Chondrocyte (in vitro differentiated cells): Measurements from ENCODE around the gene MPC2. TPM values are rescaled to one million over a fixed set of nuclear protein-coding genes. Genes with fewer than 3 reads are reported as not detected.

ENCODE experiments used
- DNase-seq: peaks from one replicate; pipeline ENCODE4 v3.0.0; 2021; ENCODE audit warnings: mixed read lengths, low spot score
- H3K27ac Mint-ChIP-seq: one replicate; pipeline ENCODE4 v1.8.0; 2021; ENCODE audit warnings: mild to moderate bottlenecking, moderate library complexity, mixed read lengths; ENCODE audit not compliant: unreplicated experiment
- H3K27me3 Mint-ChIP-seq: 2 replicates; pipeline ENCODE4 v1.8.0; 2021; ENCODE audit warnings: low read depth, mixed read lengths
- H3K36me3 Mint-ChIP-seq: 2 replicates; pipeline ENCODE4 v1.8.0; 2021; ENCODE audit warnings: low read depth, mixed read lengths
- H3K4me1 Mint-ChIP-seq: 2 replicates; pipeline ENCODE4 v1.8.0; 2021; ENCODE audit warnings: low read depth, mild to moderate bottlenecking, mixed read lengths
- H3K4me3 Mint-ChIP-seq: one replicate; pipeline ENCODE4 v1.8.0; 2021; ENCODE audit warnings: mild to moderate bottlenecking, moderate library complexity, mixed read lengths; ENCODE audit not compliant: unreplicated experiment
- H3K9me3 Mint-ChIP-seq: 2 replicates; pipeline ENCODE4 v1.8.0; 2021; ENCODE audit warnings: low read depth, mixed read lengths
- total RNA-seq: library from RNA; stranded (reverse); gene quantifications from 3 replicates; pipeline ENCODE4 v1.2.1, GENCODE V29; 2021
- TF ChIP-seq, protein P1 (sequence below): fragments of 200-600 bp; sonication (generic); IDR thresholded peaks from 2 replicates; pipeline ENCODE4 v1.5.0; 2021; ENCODE audit warnings: antibody characterized with exemption, mild to moderate bottlenecking, moderate library complexity

Gene MPC2
- total RNA-seq, 1 donor from 2014 or later: 50.4 TPM

DNA sequence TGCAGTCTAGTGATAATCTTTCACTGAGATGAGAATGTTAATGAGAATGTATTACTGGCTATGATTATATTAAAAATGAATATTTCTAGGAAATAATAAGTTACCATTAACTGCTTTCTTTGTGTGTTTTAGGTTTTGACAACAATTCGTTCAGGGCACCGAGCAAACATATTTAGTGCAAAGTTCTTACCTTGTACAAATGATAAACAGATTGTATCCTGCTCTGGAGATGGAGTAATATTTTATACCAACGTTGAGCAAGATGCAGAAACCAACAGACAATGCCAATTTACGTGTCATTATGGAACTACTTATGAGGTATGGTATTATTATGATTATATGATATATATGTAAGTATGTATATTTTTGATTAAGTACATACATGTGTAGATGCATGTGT is 37.8 kb upstream of the MPC2 start:
- Mint-ChIP-seq H3K27me3 (no peaks in the 10 kb centered on the region), H3K36me3 (peaks cover 21% of the 10 kb centered on the region), H3K4me3 (no peak overlapping the region), H3K4me1 (no peaks in the 10 kb centered on the region), H3K9me3 (peaks cover 4% of the 10 kb centered on the region), H3K27ac (no peak overlapping the region)
- TF ChIP-seq, protein P1, sequence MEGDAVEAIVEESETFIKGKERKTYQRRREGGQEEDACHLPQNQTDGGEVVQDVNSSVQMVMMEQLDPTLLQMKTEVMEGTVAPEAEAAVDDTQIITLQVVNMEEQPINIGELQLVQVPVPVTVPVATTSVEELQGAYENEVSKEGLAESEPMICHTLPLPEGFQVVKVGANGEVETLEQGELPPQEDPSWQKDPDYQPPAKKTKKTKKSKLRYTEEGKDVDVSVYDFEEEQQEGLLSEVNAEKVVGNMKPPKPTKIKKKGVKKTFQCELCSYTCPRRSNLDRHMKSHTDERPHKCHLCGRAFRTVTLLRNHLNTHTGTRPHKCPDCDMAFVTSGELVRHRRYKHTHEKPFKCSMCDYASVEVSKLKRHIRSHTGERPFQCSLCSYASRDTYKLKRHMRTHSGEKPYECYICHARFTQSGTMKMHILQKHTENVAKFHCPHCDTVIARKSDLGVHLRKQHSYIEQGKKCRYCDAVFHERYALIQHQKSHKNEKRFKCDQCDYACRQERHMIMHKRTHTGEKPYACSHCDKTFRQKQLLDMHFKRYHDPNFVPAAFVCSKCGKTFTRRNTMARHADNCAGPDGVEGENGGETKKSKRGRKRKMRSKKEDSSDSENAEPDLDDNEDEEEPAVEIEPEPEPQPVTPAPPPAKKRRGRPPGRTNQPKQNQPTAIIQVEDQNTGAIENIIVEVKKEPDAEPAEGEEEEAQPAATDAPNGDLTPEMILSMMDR: no peak
- DNase-seq: no peak

DNA sequence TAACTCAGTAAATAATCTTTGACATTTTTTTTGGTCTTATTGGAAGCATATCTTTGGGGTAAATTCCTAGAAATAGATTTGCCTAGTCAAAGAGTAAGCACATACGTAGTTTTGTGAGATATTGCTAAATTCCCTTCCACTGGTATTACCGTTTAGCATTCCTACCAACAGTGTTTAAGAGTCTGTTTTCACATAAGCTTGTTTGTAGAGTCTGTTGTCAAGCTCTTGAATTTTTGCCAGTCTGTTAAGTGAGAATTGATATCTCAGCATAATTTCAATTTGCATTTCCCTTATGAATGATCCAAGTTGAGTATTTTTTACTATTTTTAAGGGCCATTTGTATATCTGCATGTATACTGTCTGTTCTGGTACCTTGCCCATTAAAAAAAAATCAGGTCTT is 37.0 kb upstream of the MPC2 start:
- DNase-seq: no peak
- Mint-ChIP-seq H3K27ac (no peak overlapping the region), H3K4me1 (no peaks in the 10 kb centered on the region), H3K9me3 (peaks cover 4% of the 10 kb centered on the region), H3K27me3 (no peaks in the 10 kb centered on the region), H3K4me3 (no peak overlapping the region), H3K36me3 (peaks cover 19% of the 10 kb centered on the region)
- TF ChIP-seq, protein P1: no peak

DNA sequence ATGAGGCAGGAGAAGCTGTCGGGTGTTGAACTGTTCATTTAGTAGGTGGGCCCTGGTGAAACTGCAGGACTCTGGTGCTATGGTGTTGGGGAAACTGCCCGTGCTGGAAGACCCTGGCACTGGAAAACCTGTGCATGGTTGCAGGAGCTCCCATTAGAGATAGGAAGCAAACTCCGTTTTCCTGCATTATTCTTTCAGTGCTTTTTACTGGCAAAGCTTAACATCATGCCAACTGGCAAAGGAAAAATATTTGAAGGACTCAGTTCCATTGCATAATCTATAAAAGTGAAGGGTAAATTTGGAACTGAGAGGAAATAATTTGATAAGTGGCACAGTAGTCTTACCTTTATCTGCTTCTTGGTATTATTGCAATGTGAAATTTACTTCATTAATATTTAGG is 31.7 kb upstream of the MPC2 start:
- H3K4me3 Mint-ChIP-seq: no peak overlapping the region
- DNase-seq: no peak
- peaks cover 10% of the 10 kb centered on the region for H3K9me3 Mint-ChIP-seq
- TF ChIP-seq, protein P1: no peak
- H3K27ac Mint-ChIP-seq: no peak overlapping the region
- peaks cover 17% of the 10 kb centered on the region for H3K36me3 Mint-ChIP-seq
- no peaks in the 10 kb centered on the region for H3K27me3 Mint-ChIP-seq
- H3K4me1 Mint-ChIP-seq: peaks cover 23% of the 10 kb centered on the region

DNA sequence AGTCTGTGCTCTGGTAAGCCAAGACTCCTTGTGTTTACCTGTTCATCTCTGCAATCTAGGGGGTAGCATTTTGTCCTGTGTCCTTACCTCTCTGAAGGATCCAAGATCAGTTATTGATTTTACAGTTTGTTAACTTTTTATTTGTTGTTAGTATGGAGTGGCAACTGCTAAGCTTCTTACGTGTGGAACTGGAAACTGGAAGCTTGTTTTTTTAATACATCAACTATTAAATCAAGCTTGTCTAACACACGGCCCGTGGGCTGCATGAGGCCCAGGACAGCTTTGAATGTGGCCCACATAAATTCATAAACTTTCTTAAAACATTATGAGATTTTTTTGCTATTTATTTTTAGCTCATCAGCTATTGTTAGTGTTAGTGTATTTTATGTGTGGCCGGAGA is 29.2 kb upstream of the MPC2 start:
- Mint-ChIP-seq H3K36me3 (peaks cover 17% of the 10 kb centered on the region), H3K27me3 (no peaks in the 10 kb centered on the region), H3K4me3 (no peak overlapping the region), H3K9me3 (peaks cover 10% of the 10 kb centered on the region), H3K27ac (no peak overlapping the region), H3K4me1 (peaks cover 23% of the 10 kb centered on the region)
- DNase-seq: no peak
- TF ChIP-seq, protein P1: no peak

DNA sequence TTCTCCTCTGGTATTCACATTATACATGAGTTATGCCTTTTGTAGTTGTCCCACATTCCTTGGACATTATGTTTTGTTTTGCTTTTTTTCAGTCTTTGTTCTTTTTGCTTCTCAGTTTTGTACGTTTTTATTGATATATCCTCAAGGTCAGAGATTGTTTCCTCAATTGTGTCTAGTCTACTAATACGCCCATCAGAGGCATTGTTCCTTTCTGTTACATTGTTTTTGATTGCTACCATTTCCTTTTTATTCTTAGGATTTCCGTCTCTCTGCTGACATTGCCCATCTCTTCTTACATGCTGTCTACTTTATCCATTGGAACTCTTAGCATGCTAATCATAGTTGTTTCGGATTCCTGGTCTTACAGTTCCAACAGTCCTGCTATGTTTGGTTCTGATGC is 27.8 kb upstream of the MPC2 start:
- H3K9me3 Mint-ChIP-seq: peaks cover 10% of the 10 kb centered on the region
- no peak for DNase-seq
- H3K36me3 Mint-ChIP-seq: peaks cover 17% of the 10 kb centered on the region
- no peaks in the 10 kb centered on the region for H3K27me3 Mint-ChIP-seq
- no peak overlapping the region for H3K27ac Mint-ChIP-seq
- H3K4me3 Mint-ChIP-seq: no peak overlapping the region
- peaks cover 23% of the 10 kb centered on the region for H3K4me1 Mint-ChIP-seq
- TF ChIP-seq, protein P1: no peak
